Panc1 (cell line): Measurements from ENCODE around the gene MAGI2. TPM values are rescaled to one million over a fixed set of nuclear protein-coding genes. Genes with fewer than 3 reads are reported as not detected.

Experiments
- ATAC-seq: fragments of 200-7000 bp; cut with Tn5 transposase; 2 replicates; pipeline ENCODE4 v1.9.1; 2020; ENCODE audit warnings: mild to moderate bottlenecking, moderate library complexity
- BruUV-seq: library from RNA; stranded (reverse); fragments of 400-500 nt; replicated peaks from 2 replicates; lab custom pipeline; 2021; lab: Mats Ljungman, UMichigan
- CTCF ChIA-PET: fragments of 300-600 bp; sonication (Branson Sonifier 250); formaldehyde crosslinking; loops from one replicate; lab custom pipeline; 2022; ENCODE audit warnings: antibody characterized with exemption; lab: Charles Lee
- POLR2A ChIA-PET: fragments of 300-600 bp; sonication (Branson Sonifier 250); formaldehyde crosslinking; loops from one replicate; lab custom pipeline; 2022; ENCODE audit warnings: antibody characterized with exemption; lab: Charles Lee
- DNase-seq: peaks from one replicate; pipeline ENCODE4 v3.0.0-alpha.2; 2010; ENCODE audit warnings: low read depth, low spot score
- H3K27ac ChIP-seq: 2 replicates; pipeline ENCODE4 v1.5.1; 2011; ENCODE audit warnings: mild to moderate bottlenecking, low read length, inconsistent platforms
- H3K27me3 ChIP-seq: fragments of 200-500 bp; sonication (Bioruptor generic); 2 replicates; pipeline ENCODE4 v1.6.0; 2014; ENCODE audit warnings: low read length, inconsistent platforms; ENCODE audit not compliant: control insufficient read depth, insufficient read depth
- H3K36me3 ChIP-seq: fragments of 200-500 bp; sonication (Bioruptor generic); 2 replicates; pipeline ENCODE4 v1.5.1; 2014; ENCODE audit warnings: inconsistent platforms, mild to moderate bottlenecking, low read length, moderate library complexity; ENCODE audit not compliant: control insufficient read depth, insufficient read depth
- H3K4me1 ChIP-seq: 2 replicates; pipeline ENCODE4 v1.5.1; 2011; ENCODE audit warnings: inconsistent platforms, mild to moderate bottlenecking, low read length, moderate library complexity; ENCODE audit not compliant: control insufficient read depth, insufficient read depth
- H3K4me3 ChIP-seq, 2 experiments: 2 replicates each; pipeline ENCODE4 v1.5.1; 2011 to 2012; ENCODE audit warnings: low read depth in 2 of 2, low read length in 2 of 2, mild to moderate bottlenecking in 2 of 2, inconsistent platforms in 1 of 2, moderate library complexity in 1 of 2
- H3K9me3 ChIP-seq: fragments of 200-500 bp; sonication (Bioruptor generic); 2 replicates; pipeline ENCODE4 v1.5.1; 2014; ENCODE audit warnings: low read depth, mild to moderate bottlenecking, inconsistent platforms, low read length, moderate library complexity; ENCODE audit not compliant: control insufficient read depth, insufficient read depth
- CTCF ChIP-seq: fragments of 450-650 bp; IDR thresholded peaks from 2 replicates; pipeline ENCODE4 v1.5.1; 2017; ENCODE audit warnings: mild to moderate bottlenecking
- POLR2AphosphoS5 ChIP-seq: IDR thresholded peaks from 2 replicates; pipeline ENCODE4 v1.6.1; 2012; ENCODE audit warnings: mild to moderate bottlenecking, low read depth, low read length, moderate library complexity
- REST ChIP-seq, 2 experiments: IDR thresholded peaks; 2 replicates each; pipeline ENCODE4 v1.6.1; 2011 to 2012; ENCODE audit warnings: low read depth in 2 of 2, control low read depth in 1 of 2, low read length in 1 of 2, mild to moderate bottlenecking in 1 of 2, moderate library complexity in 1 of 2; ENCODE audit not compliant: insufficient read depth in 1 of 2
- SIN3A ChIP-seq: IDR thresholded peaks from 2 replicates; pipeline ENCODE4 v1.6.1; 2012; ENCODE audit warnings: low read depth, mild to moderate bottlenecking, low read length, moderate library complexity, borderline replicate concordance; ENCODE audit not compliant: insufficient read depth
- TCF7L2 ChIP-seq: IDR thresholded peaks from 2 replicates; pipeline ENCODE4 v1.6.1; 2011; ENCODE audit warnings: mild to moderate bottlenecking, low read depth, low read length, inconsistent platforms
- in situ Hi-C: cut with HindIII; loops from 2 replicates; pipeline ENCODE4 v1.10.0; 2016; ENCODE audit warnings: low sequenced_read_pairs, low pct_unique_long_range_greater_than_20kb
- intact Hi-C: fragments of 100-400 bp; cut with micrococcal nuclease; formaldehyde crosslinking; loops from one replicate; pipeline ENCODE4 v1.10.0; 2022; ENCODE audit not compliant: unreplicated experiment
- total RNA-seq: library from RNA; stranded (reverse); gene quantifications from one replicate; pipeline ENCODE4 v1.2.1, GENCODE V29; 2021; ENCODE audit not compliant: unreplicated experiment

The MAGI2 gene
- total RNA-seq, 1 experiment from 2014 or later, result 5.4 TPM

GRCh38 chr7:78955329-78955728 lies 498.1 kb downstream of the MAGI2 start:
- no TSS peak for BruUV-seq
- POLR2A ChIA-PET, result no interaction called here

GRCh38 chr7:78953726-78954363 lies 499.6 kb downstream of the MAGI2 start:
- H3K36me3 ChIP-seq, result no peaks in the 10 kb centered on the region
- no peaks in the 10 kb centered on the region for H3K9me3 ChIP-seq
- TF ChIP-seq SIN3A, result no peak
- TF ChIP-seq CTCF, result no peak
- no peak for TF ChIP-seq REST (IDR thresholded peaks at IDR 0.05; ENCODE audit: insufficient read depth in 1 of 2, low read depth in 2 of 2, low read length in 1 of 2)
- TF ChIP-seq TCF7L2, result no peak
- no peak for TF ChIP-seq POLR2AphosphoS5
- ATAC-seq (no peak), DNase-seq (no peak)
- CTCF ChIA-PET, result no interaction called here
- no peak overlapping the region for H3K27ac ChIP-seq
- H3K27me3 ChIP-seq, result no peaks in the 10 kb centered on the region
- H3K4me1 ChIP-seq, result no peaks in the 10 kb centered on the region
- no peak overlapping the region for H3K4me3 ChIP-seq
- in situ Hi-C loops, result no loop called here
- BruUV-seq, result no TSS peak
- intact Hi-C loops, result loop anchor here (10.0 kb wide), 1 partner anchor 221 kb away; no protein-coding TSS in a partner anchor
- POLR2A ChIA-PET, result no interaction called here

More at GRCh38 chr7:78955329-78955728, 498.1 kb downstream of the MAGI2 start:
- Histone ChIP-seq H3K27me3 (no peaks in the 10 kb centered on the region), H3K36me3 (no peaks in the 10 kb centered on the region), H3K27ac (no peak overlapping the region), H3K9me3 (no peaks in the 10 kb centered on the region), H3K4me3 (no peak overlapping the region), H3K4me1 (no peaks in the 10 kb centered on the region)
- intact Hi-C loops (loop anchor here (10.0 kb wide), 1 partner anchor 219 kb away; no protein-coding TSS in a partner anchor), in situ Hi-C loops (no loop called here)
- DNase-seq, result no peak
- CTCF ChIA-PET, result no interaction called here
- ATAC-seq, result no peak
- TF ChIP-seq SIN3A (no peak), TCF7L2 (no peak), REST (IDR thresholded peaks at IDR 0.05; ENCODE audit: insufficient read depth in 1 of 2, low read depth in 2 of 2, low read length in 1 of 2) (no peak), CTCF (no peak), POLR2AphosphoS5 (no peak)
